CD4-positive, alpha-beta T cell treated with Interferon alpha-2 for 1 hour (primary cell): ENCODE data around the gene FGGY.
"Not testable (repeated sequence)": the region's sequence is repeated elsewhere in the genome, so short reads cannot be mapped to it uniquely, and the experiment has no call there.

Experiments used
- DNase-seq, 2 donors: peaks; one replicate each; pipeline ENCODE4 v3.0.0-alpha.2; 2020 to 2022

The FGGY gene

GRCh38 chr1:59290193-59290949, 6.5 kb upstream of the FGGY start:
- DNase-seq = peak in 1 of 2 donors; percentile 30

GRCh38 chr1:59291561-59291960, 5.3 kb upstream of the FGGY start:
- DNase-seq = no peak

- peak; percentile 35 to 72 for DNase-seq
Measured at GRCh38 chr1:59292562-59292961, 4.3 kb upstream of the FGGY start.

GRCh38 chr1:59293206-59293605, 3.7 kb upstream of the FGGY start:
- DNase-seq = no peak

- DNase-seq = no peak
Measured at GRCh38 chr1:59293849-59294248, 3.0 kb upstream of the FGGY start.

GRCh38 chr1:59294423-59294822, 2.5 kb upstream of the FGGY start:
- DNase-seq = no peak

- no peak for DNase-seq
Measured at GRCh38 chr1:59295618-59296017, 1.3 kb upstream of the FGGY start.

- no peak for DNase-seq
Measured at GRCh38 chr1:59298026-59298583, 1.2 kb downstream of the FGGY start.

- DNase-seq = no peak
Measured at GRCh38 chr1:59298710-59299346, 1.9 kb downstream of the FGGY start.

- DNase-seq = not testable (repeated sequence)
Measured at GRCh38 chr1:59299670-59300069, 2.8 kb downstream of the FGGY start.

GRCh38 chr1:59302297-59302696, 5.4 kb downstream of the FGGY start:
- no peak for DNase-seq

- no peak for DNase-seq
Measured at GRCh38 chr1:59302871-59303270, 6.0 kb downstream of the FGGY start.

GRCh38 chr1:59305188-59305587, 8.3 kb downstream of the FGGY start:
- no peak for DNase-seq

GRCh38 chr1:59307591-59307990, 10.7 kb downstream of the FGGY start:
- DNase-seq = no peak

- no peak for DNase-seq
Measured at GRCh38 chr1:59308839-59309238, 11.9 kb downstream of the FGGY start.

- DNase-seq = no peak
Measured at GRCh38 chr1:59309392-59309791, 12.5 kb downstream of the FGGY start.

- no peak for DNase-seq
Measured at GRCh38 chr1:59309795-59310548, 13.1 kb downstream of the FGGY start.

GRCh38 chr1:59310549-59311250, 13.8 kb downstream of the FGGY start:
- DNase-seq = no peak

GRCh38 chr1:59314776-59315528, 18.1 kb downstream of the FGGY start:
- DNase-seq = no peak

- no peak for DNase-seq
Measured at GRCh38 chr1:59315529-59316463, 18.9 kb downstream of the FGGY start.
